Lower leg skin (tissue), 4 donors: ENCODE data around the gene MINK1. TPM values are rescaled to one million over a fixed set of nuclear protein-coding genes. Genes with fewer than 3 reads are reported as not detected.
"Not testable (repeated sequence)": the region's sequence is repeated elsewhere in the genome, so short reads cannot be mapped to it uniquely, and the experiment has no call there.

Experiments
- DNase-seq, 2 donors: peaks; one replicate each; pipeline ENCODE4 v3.0.0-alpha.2; 2019; ENCODE audit warnings: low spot score in 2 of 2
- H3K4me3 ChIP-seq: fragments of 200-600 bp; sonication (generic); 2 replicates; pipeline ENCODE4 v1.5.1; 2017; ENCODE audit warnings: mild to moderate bottlenecking, low read depth; ENCODE audit not compliant: poor library complexity, severe bottlenecking
- POLR2A ChIP-seq, 2 donors: fragments of 450-650 bp; IDR thresholded peaks; one replicate each; pipeline ENCODE4 v1.6.1; 2016 to 2017; ENCODE audit warnings: antibody characterized with exemption in 2 of 2, mild to moderate bottlenecking in 1 of 2, moderate library complexity in 1 of 2
- WGBS, 2 donors: methylation state at CpG; one replicate each; pipeline ENCODE4 v1.1.5; 2018; 5-methylcytosine and 5-hydroxymethylcytosine counted together
- intact Hi-C: fragments of 100-400 bp; cut with DNase I; formaldehyde crosslinking; loops from one replicate; pipeline ENCODE4 v1.15.0; 2023; ENCODE audit warnings: low total_unique reads
- total RNA-seq, 4 donors: library from RNA; depleted of rRNA; stranded (reverse); fragments of >200 nt; gene quantifications; one replicate each; pipeline ENCODE4 v1.1.0, GENCODE V29; 2016
- TF ChIP-seq, protein P1 (sequence below), 3 donors: fragments of 450-650 bp; IDR thresholded peaks; one replicate each; pipeline ENCODE4 v1.5.1; 2016; ENCODE audit warnings: antibody characterized with exemption in 3 of 3, mild to moderate bottlenecking in 3 of 3, moderate library complexity in 2 of 3

MINK1 gene
- total RNA-seq, 4 donors from 2014 or later: 128 to 208 (median 140) TPM

DNA sequence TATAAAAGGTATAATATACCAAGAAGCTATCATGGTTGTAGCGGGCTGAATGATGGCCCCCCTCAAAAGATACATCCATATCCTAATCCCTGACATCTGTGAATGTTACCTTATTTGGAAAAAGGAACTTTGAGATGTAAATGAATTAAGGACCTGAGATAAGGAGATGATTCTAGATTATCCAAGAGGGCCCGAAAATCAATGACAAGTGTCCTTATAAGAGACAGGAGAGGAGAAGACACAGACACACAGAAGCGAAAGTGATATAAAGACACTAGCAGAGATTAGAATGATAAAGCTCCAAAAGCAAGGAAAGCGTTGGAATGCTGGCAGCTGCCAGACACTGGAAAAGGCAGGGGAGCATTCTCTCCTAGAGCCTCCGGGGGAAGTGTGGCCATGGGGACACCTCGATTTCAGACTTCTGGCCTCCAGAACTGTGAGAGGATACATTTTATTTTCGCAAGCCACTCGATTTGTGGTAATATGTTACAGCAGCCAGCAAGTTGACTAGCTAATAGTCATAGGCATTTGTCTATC is 86.4 kb downstream of the MINK1 start:
- no peak overlapping the region for H3K4me3 ChIP-seq
- intact Hi-C loops: no loop called here
- WGBS, 2 donors: 60 to 62% methylated on average over 8 of the region's 8 CpGs
- DNase-seq: no peak
- TF ChIP-seq, protein P1, sequence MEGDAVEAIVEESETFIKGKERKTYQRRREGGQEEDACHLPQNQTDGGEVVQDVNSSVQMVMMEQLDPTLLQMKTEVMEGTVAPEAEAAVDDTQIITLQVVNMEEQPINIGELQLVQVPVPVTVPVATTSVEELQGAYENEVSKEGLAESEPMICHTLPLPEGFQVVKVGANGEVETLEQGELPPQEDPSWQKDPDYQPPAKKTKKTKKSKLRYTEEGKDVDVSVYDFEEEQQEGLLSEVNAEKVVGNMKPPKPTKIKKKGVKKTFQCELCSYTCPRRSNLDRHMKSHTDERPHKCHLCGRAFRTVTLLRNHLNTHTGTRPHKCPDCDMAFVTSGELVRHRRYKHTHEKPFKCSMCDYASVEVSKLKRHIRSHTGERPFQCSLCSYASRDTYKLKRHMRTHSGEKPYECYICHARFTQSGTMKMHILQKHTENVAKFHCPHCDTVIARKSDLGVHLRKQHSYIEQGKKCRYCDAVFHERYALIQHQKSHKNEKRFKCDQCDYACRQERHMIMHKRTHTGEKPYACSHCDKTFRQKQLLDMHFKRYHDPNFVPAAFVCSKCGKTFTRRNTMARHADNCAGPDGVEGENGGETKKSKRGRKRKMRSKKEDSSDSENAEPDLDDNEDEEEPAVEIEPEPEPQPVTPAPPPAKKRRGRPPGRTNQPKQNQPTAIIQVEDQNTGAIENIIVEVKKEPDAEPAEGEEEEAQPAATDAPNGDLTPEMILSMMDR (IDR thresholded peaks at IDR 0.05): no peak
- TF ChIP-seq POLR2A (IDR thresholded peaks at IDR 0.05): no peak

DNA sequence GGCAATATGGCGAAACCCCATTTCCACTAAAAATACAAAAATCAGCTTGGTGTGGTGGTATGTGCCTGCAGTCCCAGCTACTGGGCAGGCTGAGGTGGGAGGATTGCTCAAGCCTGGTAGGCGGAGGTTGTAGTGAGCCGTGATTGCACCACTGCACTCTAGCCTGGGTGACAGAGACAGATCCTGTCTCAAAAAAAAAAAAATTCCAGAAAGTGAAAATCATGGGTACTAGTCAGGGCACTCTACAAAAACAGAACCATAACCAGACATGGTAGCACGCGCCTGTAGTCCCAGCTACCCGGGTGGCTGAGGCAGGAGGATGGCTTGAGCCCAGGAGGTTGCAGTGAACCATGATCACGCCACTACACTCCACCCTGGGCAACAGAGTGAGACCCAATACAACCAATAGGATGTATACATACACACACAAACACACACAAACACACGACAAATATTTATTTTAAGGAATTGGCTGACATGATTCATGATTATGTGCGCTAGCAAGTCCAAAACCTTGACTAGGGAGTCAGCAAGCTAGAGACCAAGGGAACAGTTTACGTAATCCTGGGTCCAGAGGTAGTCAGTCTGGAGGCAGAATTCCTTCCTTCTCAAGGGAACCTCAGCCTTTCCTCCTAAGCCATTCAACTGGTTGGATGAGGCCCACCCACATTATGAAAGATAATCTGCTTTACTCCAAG is 87.4 kb downstream of the MINK1 start:
- DNase-seq: no peak
- no peak for TF ChIP-seq POLR2A (IDR thresholded peaks at IDR 0.05)
- TF ChIP-seq, protein P1 (IDR thresholded peaks at IDR 0.05): no peak
- no peak overlapping the region for H3K4me3 ChIP-seq
- intact Hi-C loops: no loop called here
- 69 to 79% methylated on average over 10 of the region's 10 CpGs for WGBS, 2 donors

DNA sequence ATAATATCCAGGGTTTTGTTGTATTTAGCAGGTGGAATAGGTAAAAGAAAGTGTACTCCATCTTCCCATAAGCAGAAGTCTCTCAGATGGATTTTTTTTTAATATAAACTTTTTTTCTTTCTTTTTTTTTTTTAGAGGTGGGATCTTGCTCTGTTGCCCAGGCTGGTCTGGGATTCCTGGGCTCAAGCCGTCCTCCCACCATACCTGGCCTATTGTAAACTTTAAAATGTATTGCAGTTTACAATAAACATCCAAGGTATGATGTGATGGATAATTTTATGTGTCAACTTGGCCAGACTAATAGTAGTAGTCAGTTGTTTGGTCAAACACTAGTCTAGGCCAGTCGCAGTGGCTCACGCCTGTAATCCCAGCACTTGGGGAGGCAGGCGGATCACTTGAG is 88.2 kb downstream of the MINK1 start:
- no peak for TF ChIP-seq POLR2A (IDR thresholded peaks at IDR 0.05)
- TF ChIP-seq, protein P1 (IDR thresholded peaks at IDR 0.05): no peak
- DNase-seq: no peak
- intact Hi-C loops: no loop called here
- 90 to 93% methylated on average over 4 of the region's 4 CpGs for WGBS, 2 donors
- H3K4me3 ChIP-seq: no peak overlapping the region

DNA sequence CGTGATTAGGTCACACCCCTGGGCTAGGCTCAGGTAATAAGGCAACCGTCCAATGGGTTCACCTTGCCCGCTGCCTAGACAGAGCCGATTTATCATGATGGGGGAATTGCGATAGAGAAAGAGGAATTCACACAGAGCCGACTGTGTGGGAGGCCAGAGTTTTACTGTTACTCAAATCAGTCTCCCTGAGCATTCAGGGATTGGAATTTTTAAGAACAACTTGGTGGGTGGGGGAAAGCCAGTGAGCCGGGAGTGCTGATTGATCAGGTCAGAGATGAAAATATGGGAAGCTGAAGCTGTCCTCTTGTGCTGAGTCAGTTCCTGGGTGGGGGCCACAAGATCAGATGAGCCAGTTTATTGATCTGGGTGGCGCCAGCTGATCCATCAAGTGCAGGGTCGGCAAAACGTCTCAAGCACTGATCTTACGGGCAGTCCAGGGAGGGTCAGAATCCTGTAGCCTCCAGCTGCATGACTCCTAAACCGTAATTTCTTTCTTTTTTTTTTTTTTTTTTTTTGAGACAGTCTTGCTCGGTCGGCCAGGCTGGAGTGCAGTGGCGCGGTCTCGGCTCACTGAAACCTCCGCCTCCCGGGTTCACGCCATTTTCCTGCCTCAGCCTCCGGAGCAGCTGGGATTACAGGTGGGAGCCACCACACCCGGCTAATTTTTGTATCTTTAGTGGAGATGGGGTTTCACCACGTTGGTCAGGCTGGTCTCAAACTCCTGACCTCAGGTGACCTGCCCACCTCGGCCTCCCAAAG is 93.6 kb downstream of the MINK1 start:
- intact Hi-C loops, H3K4me3 ChIP-seq, DNase-seq: not testable (repeated sequence)
- WGBS, 2 donors: 85 to 86% methylated on average over 21 to 24 of the region's 24 CpGs

DNA sequence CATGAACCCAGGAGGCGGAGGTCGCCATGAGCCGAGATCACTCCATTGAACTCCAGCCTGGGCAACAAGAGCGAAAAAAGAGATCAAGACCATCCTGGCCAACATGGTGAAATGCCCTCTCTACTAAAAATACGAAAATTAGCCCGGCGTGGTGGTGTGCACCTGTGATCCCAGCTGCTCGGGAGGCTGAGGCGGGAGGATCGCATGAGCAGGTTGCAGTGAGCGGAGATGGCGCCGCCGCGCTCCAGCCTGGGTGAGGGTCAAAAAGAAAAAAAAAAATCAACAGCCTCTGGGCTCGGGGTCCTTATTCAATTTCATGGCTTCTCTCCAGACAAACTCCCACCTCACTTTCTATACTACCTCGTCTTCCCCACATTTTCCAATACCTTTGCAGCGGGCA is 95.7 kb downstream of the MINK1 start:
- no peak for DNase-seq
- 97 to 98% methylated on average over 18 of the region's 18 CpGs for WGBS, 2 donors
- H3K4me3 ChIP-seq: no peak overlapping the region
- TF ChIP-seq, protein P1 (IDR thresholded peaks at IDR 0.05): no peak
- TF ChIP-seq POLR2A (IDR thresholded peaks at IDR 0.05): no peak
- intact Hi-C loops: no loop called here

DNA sequence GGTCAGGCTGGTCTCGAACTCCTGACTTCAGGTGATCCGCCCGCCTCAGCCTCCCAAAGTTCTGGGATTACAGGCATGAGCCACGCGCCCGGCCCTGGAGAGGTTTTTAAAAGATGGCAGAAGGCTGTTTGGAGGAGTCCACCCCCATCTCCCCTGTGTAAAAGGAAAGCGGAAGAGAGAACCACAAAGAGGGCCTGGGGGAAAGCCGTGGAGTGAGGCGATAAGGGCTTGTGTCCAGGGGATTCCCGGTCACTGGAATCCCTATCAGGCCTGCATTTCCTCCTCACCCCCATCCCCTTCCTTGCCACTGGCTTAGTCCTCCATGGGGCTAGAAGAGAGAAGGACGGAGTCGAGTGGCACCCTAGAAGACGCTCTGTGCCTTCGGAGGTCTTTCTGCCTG is 98.8 kb downstream of the MINK1 start, which contains the start of gene GP1BA:
Gene GP1BA, plus strand, starts transcription at position 315 of the 400 bp plus-strand sequence. CDS start 328 bp downstream, outside the sequence.
- no peak for DNase-seq
- WGBS, 2 donors: 71 to 79% methylated on average over 14 of the region's 14 CpGs
- H3K4me3 ChIP-seq: no peak within 1 kb of the TSS
- no peak for TF ChIP-seq POLR2A (IDR thresholded peaks at IDR 0.05)
- TF ChIP-seq, protein P1 (IDR thresholded peaks at IDR 0.05): no peak
- intact Hi-C loops: no loop called here
